Measurements from ENCODE around the gene COBLL1.

The COBLL1 gene

DNA sequence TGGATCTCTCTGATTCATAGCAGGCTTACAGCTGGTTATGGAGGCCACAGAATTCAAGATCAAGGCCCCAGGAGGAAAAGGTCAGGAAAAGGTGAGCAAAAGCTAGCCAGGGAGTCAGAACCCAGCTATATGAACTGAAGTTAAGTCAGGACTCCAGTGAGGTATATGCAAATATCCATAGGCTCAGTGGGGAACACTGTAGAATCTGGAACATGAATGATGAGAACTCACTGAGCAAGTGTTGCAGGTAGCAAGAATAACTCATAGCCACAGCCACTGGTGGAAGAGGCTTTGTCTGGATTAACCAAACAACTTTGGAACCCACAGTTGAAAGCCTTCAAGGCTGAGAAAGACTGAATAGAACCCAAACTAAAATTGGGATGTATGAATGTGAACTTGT lies 24.7 kb downstream of the COBLL1 start:
- Histone ChIP-seq H3K9me3 (ENCODE audit: control insufficient read depth, insufficient read depth, low read length) (no peaks in the 10 kb centered on the region), H3K27me3 (ENCODE audit: control insufficient read depth, insufficient read depth, low read length) (no peaks in the 10 kb centered on the region), H3K27ac (ENCODE audit: low read length) (no peak overlapping the region), H3K4me1 (ENCODE audit: control insufficient read depth, insufficient read depth, low read length) (no peaks in the 10 kb centered on the region), H3K36me3 (ENCODE audit: control insufficient read depth, insufficient read depth, low read length) (no peaks in the 10 kb centered on the region), H3K4me3 (ENCODE audit: low read length) (no peak overlapping the region)
- DNase-seq (ENCODE audit: low read depth, low spot score), result no peak

DNA sequence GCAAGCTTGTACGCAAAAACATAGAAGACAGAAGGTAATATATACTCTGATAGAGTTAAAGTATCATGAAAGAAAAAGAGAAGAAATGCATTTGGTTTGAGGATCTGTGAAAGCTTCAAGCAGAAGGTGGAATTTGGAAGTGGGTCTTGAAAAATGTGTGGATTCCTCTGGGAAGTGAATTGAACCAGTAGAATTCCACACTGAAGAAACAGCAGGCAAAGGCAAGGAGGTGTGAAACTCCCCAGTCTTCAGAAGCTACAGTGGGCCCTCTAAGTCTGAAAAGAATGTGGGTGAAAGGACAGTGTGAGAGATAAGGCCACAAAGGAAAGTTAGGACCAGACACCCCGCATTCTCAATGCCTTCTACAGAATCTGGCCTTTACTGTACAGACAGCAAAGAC lies 25.6 kb downstream of the COBLL1 start:
- no peaks in the 10 kb centered on the region for H3K9me3 ChIP-seq (ENCODE audit: control insufficient read depth, insufficient read depth, low read length)
- DNase-seq (ENCODE audit: low read depth, low spot score), result no peak
- H3K4me3 ChIP-seq (ENCODE audit: low read length), result no peak overlapping the region
- no peaks in the 10 kb centered on the region for H3K27me3 ChIP-seq (ENCODE audit: control insufficient read depth, insufficient read depth, low read length)
- no CpG with 5 or more reads among the region's 2 CpGs for WGBS (ENCODE audit: insufficient coverage, insufficient read length)
- H3K27ac ChIP-seq (ENCODE audit: low read length), result no peak overlapping the region
- no peaks in the 10 kb centered on the region for H3K4me1 ChIP-seq (ENCODE audit: control insufficient read depth, insufficient read depth, low read length)
- no peaks in the 10 kb centered on the region for H3K36me3 ChIP-seq (ENCODE audit: control insufficient read depth, insufficient read depth, low read length)

DNA sequence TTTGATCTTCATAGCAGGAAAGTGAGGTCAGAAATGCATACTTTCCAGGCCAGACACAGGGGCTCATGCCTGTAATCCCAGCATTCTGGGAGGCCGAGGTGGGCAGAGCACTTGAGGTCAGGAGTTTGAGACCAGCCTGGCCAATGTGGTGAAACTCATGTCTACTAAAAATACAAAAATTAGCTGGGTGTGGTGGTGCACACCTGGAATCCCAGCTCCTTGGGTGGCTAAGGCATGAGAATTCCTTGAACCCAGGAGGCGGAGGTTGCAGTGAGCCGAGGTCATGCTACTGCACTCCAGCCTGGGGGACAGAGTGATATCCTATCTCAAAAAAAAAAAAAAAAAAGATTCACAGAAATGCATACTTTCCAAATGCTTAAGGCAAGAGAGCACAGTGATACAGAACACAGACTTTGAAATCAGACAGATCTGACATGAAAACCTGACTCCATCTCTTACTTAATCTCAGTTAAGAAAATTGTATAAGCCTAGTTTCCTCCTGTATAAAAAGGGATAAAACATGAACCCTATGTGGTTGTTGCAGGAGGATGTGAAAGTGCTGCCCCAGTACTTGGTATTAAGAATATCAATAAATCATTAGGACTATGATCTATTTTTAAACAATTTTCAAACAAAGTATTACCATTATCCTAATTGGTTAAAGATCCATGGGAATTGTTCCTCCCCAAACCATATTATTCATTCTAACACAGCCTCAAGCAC lies 26.4 kb downstream of the COBLL1 start:
- Histone ChIP-seq H3K27ac (ENCODE audit: low read length) (no peak overlapping the region), H3K4me3 (ENCODE audit: low read length) (no peak overlapping the region), H3K9me3 (ENCODE audit: control insufficient read depth, insufficient read depth, low read length) (no peaks in the 10 kb centered on the region), H3K36me3 (ENCODE audit: control insufficient read depth, insufficient read depth, low read length) (no peaks in the 10 kb centered on the region), H3K27me3 (ENCODE audit: control insufficient read depth, insufficient read depth, low read length) (no peaks in the 10 kb centered on the region), H3K4me1 (ENCODE audit: control insufficient read depth, insufficient read depth, low read length) (no peaks in the 10 kb centered on the region)
- DNase-seq (ENCODE audit: low read depth, low spot score), result no peak
- WGBS (ENCODE audit: insufficient coverage, insufficient read length), result no CpG with 5 or more reads among the region's 3 CpGs

- no peaks in the 10 kb centered on the region for H3K36me3 ChIP-seq (ENCODE audit: control insufficient read depth, insufficient read depth, low read length)
- no peaks in the 10 kb centered on the region for H3K9me3 ChIP-seq (ENCODE audit: control insufficient read depth, insufficient read depth, low read length)
- H3K4me3 ChIP-seq (ENCODE audit: low read length), result no peak overlapping the region
- H3K27ac ChIP-seq (ENCODE audit: low read length), result no peak overlapping the region
- H3K27me3 ChIP-seq (ENCODE audit: control insufficient read depth, insufficient read depth, low read length), result no peaks in the 10 kb centered on the region
- DNase-seq (ENCODE audit: low read depth, low spot score), result no peak
- no peaks in the 10 kb centered on the region for H3K4me1 ChIP-seq (ENCODE audit: control insufficient read depth, insufficient read depth, low read length)
Measured at GRCh38 chr2:164813535-164813934, 28.1 kb downstream of the COBLL1 start.

DNA sequence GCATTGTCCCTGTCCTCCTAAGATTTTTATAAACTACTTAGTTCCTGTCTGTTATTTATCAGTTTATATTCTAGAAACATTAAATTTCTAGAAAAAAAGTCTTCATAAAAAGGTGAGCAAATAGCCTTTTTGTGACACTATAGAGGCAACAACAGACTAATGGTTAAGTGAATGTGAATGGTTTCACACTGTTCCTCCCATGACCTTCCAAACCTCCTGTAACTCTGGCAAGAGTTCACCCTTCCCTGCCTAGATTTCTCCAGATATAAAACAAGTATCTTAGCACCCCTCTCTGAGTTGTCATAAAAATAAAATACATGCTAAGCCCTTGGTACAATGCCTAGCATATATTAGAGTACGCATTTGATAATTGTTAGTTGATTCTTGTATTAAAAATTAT lies 29.2 kb downstream of the COBLL1 start:
- DNase-seq (ENCODE audit: low read depth, low spot score), result no peak
- Histone ChIP-seq H3K36me3 (ENCODE audit: control insufficient read depth, insufficient read depth, low read length) (no peaks in the 10 kb centered on the region), H3K4me1 (ENCODE audit: control insufficient read depth, insufficient read depth, low read length) (no peaks in the 10 kb centered on the region), H3K9me3 (ENCODE audit: control insufficient read depth, insufficient read depth, low read length) (no peaks in the 10 kb centered on the region), H3K4me3 (ENCODE audit: low read length) (no peak overlapping the region), H3K27ac (ENCODE audit: low read length) (no peak overlapping the region), H3K27me3 (ENCODE audit: control insufficient read depth, insufficient read depth, low read length) (no peaks in the 10 kb centered on the region)
- WGBS (ENCODE audit: insufficient coverage, insufficient read length), result no CpG with 5 or more reads among the region's 1 CpG

DNA sequence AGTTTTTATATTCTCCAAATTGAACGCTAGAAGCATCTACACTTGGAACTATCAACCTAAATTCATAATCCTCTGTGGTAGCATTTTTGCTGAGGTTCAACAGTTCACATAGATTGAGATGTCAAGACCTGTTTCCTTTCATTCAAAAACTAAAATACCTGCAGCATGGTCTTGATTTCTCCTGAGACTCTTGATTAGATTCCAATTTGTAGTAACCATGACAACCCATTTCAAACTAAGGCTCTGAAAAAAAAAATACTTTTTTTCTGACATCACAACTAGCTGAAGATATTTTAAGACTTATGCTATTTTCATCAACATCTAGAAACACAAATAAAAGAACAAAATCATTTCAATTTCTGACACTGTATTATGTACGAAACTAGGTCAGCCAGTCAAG lies 29.8 kb downstream of the COBLL1 start:
- Histone ChIP-seq H3K27me3 (ENCODE audit: control insufficient read depth, insufficient read depth, low read length) (no peaks in the 10 kb centered on the region), H3K4me1 (ENCODE audit: control insufficient read depth, insufficient read depth, low read length) (no peaks in the 10 kb centered on the region), H3K27ac (ENCODE audit: low read length) (no peak overlapping the region), H3K36me3 (ENCODE audit: control insufficient read depth, insufficient read depth, low read length) (no peaks in the 10 kb centered on the region), H3K9me3 (ENCODE audit: control insufficient read depth, insufficient read depth, low read length) (no peaks in the 10 kb centered on the region), H3K4me3 (ENCODE audit: low read length) (no peak overlapping the region)
- WGBS (ENCODE audit: insufficient coverage, insufficient read length), result no CpG with 5 or more reads among the region's 2 CpGs
- DNase-seq (ENCODE audit: low read depth, low spot score), result no peak

DNA sequence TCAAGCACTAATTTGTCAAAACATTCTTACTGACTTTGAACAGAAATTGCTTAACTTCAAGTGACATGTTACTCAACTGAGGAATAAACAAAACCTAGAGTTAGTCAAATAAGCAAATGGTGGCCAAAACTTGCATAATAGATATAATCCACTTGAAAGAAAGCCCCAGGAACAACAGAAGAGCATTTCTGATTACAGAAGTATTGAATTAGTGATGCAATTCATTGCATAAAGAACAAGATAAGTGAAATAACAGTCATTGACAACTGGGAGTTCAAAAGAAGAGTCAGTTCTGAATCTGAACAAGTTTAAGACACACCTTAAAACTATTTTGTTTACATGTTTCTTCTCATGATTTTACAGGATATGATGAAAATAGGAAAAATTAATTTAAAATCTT lies 30.8 kb downstream of the COBLL1 start:
- Histone ChIP-seq H3K9me3 (ENCODE audit: control insufficient read depth, insufficient read depth, low read length) (no peaks in the 10 kb centered on the region), H3K27ac (ENCODE audit: low read length) (no peak overlapping the region), H3K4me1 (ENCODE audit: control insufficient read depth, insufficient read depth, low read length) (no peaks in the 10 kb centered on the region), H3K27me3 (ENCODE audit: control insufficient read depth, insufficient read depth, low read length) (no peaks in the 10 kb centered on the region), H3K36me3 (ENCODE audit: control insufficient read depth, insufficient read depth, low read length) (no peaks in the 10 kb centered on the region), H3K4me3 (ENCODE audit: low read length) (no peak overlapping the region)
- DNase-seq (ENCODE audit: low read depth, low spot score), result no peak

DNA sequence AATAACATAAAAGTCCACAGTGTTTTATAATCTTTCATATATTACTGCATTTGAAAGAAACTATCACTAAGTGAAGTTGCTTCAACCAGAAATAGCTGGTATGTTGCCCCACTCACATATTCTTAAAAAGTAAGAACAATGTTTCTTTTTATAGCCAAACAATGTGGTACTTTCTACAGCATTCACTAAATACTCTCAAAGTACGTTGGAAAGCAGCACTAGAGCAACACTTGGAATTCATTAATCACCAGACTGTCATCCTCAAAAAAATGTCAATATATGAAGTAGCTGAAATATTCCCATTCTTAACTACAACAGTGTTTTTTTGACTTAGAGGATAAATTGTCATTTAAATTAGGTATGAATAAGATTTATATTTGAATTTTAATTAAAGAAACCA lies 32.8 kb downstream of the COBLL1 start:
- no peak for DNase-seq (ENCODE audit: low read depth, low spot score)
- no peaks in the 10 kb centered on the region for H3K4me1 ChIP-seq (ENCODE audit: control insufficient read depth, insufficient read depth, low read length)

DNA sequence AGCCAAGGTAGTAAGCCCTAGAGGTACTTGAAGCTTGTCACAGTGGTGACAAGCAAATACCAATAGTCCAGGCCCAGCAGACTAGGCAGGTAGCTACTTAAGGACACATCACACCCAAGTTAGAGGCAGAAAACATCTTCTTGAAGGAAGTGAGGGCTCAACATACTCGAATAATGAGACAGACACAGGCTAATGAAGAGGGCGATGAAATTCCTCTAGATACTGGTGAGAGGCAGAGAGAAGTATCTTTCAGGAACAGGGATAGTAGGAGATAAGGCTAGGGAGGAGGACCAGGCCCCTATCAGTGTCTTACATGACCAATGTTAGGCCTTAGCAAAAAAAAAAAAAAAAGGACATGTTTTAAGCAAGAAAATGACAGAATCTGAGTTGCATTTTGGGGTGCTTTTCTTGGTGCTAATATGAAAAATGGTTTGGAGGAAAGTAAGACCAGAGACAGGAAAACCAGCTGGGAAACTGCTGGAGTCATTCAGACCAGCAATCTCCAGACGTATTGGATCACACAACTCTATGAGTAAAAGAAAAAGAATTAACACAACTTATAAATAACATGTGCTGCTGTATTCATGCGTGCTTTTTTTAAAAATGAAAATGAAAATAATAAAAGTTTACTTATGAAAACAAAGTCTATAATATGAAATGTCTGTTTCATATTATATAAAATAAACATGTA lies 37.7 kb downstream of the COBLL1 start:
- H3K4me3 ChIP-seq (ENCODE audit: low read length), result no peak overlapping the region
- H3K27ac ChIP-seq (ENCODE audit: low read length), result no peak overlapping the region
- no peak for DNase-seq (ENCODE audit: low read depth, low spot score)
- WGBS (ENCODE audit: insufficient coverage, insufficient read length), result no CpG with 5 or more reads among the region's 4 CpGs
- H3K36me3 ChIP-seq (ENCODE audit: control insufficient read depth, insufficient read depth, low read length), result no peaks in the 10 kb centered on the region
- no peaks in the 10 kb centered on the region for H3K9me3 ChIP-seq (ENCODE audit: control insufficient read depth, insufficient read depth, low read length)
- H3K4me1 ChIP-seq (ENCODE audit: control insufficient read depth, insufficient read depth, low read length), result no peaks in the 10 kb centered on the region
- H3K27me3 ChIP-seq (ENCODE audit: control insufficient read depth, insufficient read depth, low read length), result no peaks in the 10 kb centered on the region

More for the DNA sequence above, 32.8 kb downstream of the COBLL1 start:
- Histone ChIP-seq H3K36me3 (ENCODE audit: control insufficient read depth, insufficient read depth, low read length) (no peaks in the 10 kb centered on the region), H3K27me3 (ENCODE audit: control insufficient read depth, insufficient read depth, low read length) (no peaks in the 10 kb centered on the region), H3K4me3 (ENCODE audit: low read length) (no peak overlapping the region), H3K9me3 (ENCODE audit: control insufficient read depth, insufficient read depth, low read length) (no peaks in the 10 kb centered on the region), H3K27ac (ENCODE audit: low read length) (no peak overlapping the region)
- no CpG with 5 or more reads among the region's 1 CpG for WGBS (ENCODE audit: insufficient coverage, insufficient read length)

DNA sequence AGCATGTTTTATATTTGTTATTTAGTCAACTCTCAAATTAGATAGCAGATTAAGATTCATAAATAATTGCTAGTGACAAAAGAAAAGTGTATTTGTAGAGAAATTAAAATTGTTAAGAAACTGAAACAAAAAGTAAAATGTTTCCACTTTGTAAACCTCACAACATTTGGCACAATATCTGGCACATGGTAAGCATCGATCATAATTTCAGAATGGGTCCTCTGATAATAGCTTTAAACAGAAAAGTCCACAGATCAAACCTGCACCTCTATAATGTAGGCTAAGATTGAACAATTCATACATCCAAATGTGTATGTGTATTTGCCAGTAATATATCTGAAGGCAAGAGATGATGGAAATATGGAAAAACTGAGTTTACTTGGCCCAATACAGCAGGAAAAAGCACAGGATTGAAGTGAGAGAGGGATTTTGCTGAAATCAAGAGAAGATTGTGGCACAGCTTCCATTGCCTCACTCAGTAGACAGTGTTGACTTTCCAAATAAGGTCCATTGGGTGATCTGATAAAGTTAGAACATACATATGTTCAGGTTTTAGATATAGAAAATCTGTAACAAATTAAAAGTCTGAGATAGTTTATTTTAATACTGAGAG lies 39.4 kb downstream of the COBLL1 start:
- H3K27ac ChIP-seq (ENCODE audit: low read length), result no peak overlapping the region
- no peaks in the 10 kb centered on the region for H3K27me3 ChIP-seq (ENCODE audit: control insufficient read depth, insufficient read depth, low read length)
- WGBS (ENCODE audit: insufficient coverage, insufficient read length), result no CpG with 5 or more reads among the region's 1 CpG
- DNase-seq (ENCODE audit: low read depth, low spot score), result no peak
- H3K9me3 ChIP-seq (ENCODE audit: control insufficient read depth, insufficient read depth, low read length), result no peaks in the 10 kb centered on the region
- no peaks in the 10 kb centered on the region for H3K36me3 ChIP-seq (ENCODE audit: control insufficient read depth, insufficient read depth, low read length)
- H3K4me1 ChIP-seq (ENCODE audit: control insufficient read depth, insufficient read depth, low read length), result no peaks in the 10 kb centered on the region
- H3K4me3 ChIP-seq (ENCODE audit: low read length), result no peak overlapping the region

DNA sequence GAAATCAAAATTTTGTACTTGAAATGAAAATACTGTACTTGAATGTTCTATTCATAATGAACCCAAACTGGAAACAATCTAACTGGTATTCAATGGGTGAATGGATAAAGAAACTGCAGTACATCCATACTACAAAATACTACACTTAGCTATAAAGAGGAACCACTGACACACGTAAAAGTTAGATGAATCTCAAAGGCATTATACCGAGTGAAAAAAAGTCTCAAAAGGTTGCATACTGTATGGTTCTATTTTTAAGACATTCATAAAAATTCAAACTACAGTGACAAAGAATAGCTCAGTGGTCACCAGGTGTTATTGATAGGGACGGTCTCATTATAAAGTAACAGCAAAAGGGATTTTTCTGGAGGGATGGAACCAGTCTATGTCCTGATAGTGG lies 41.1 kb downstream of the COBLL1 start:
- Histone ChIP-seq H3K27ac (ENCODE audit: low read length) (no peak overlapping the region), H3K9me3 (ENCODE audit: control insufficient read depth, insufficient read depth, low read length) (no peaks in the 10 kb centered on the region), H3K4me1 (ENCODE audit: control insufficient read depth, insufficient read depth, low read length) (no peaks in the 10 kb centered on the region), H3K4me3 (ENCODE audit: low read length) (no peak overlapping the region), H3K27me3 (ENCODE audit: control insufficient read depth, insufficient read depth, low read length) (no peaks in the 10 kb centered on the region), H3K36me3 (ENCODE audit: control insufficient read depth, insufficient read depth, low read length) (no peaks in the 10 kb centered on the region)
- no peak for DNase-seq (ENCODE audit: low read depth, low spot score)
- no CpG with 5 or more reads among the region's 3 CpGs for WGBS (ENCODE audit: insufficient coverage, insufficient read length)
